PC-9 (cell line): ENCODE results near the gene FUBP3. TPM values are rescaled to one million over a fixed set of nuclear protein-coding genes. Genes with fewer than 3 reads are reported as not detected.

Experiments
- BruUV-seq: library from RNA; stranded (reverse); fragments of 400-500 nt; replicated peaks from 2 replicates; lab custom pipeline; 2021; lab: Mats Ljungman, UMichigan
- CTCF ChIA-PET: fragments of 300-600 bp; sonication (Branson Sonifier 250); formaldehyde crosslinking; loops from one replicate; lab custom pipeline; 2022; ENCODE audit warnings: antibody characterized with exemption; lab: Charles Lee
- POLR2A ChIA-PET: fragments of 300-600 bp; sonication (Branson Sonifier 250); formaldehyde crosslinking; loops from one replicate; lab custom pipeline; 2022; ENCODE audit warnings: antibody characterized with exemption; ENCODE audit not compliant: unreplicated experiment; lab: Charles Lee
- DNase-seq, 2 experiments: peaks; one replicate each; pipeline versions ENCODE4 v3.0.0 to v3.0.0-alpha.2; 2015 to 2022; ENCODE audit warnings: mixed read lengths in 1 of 2
- H2AFZ ChIP-seq: fragments of 200-600 bp; sonication (generic); 2 replicates; pipeline ENCODE4 v1.8.1; 2017; ENCODE audit warnings: antibody characterized with exemption
- H3F3A ChIP-seq: fragments of 200-600 bp; sonication (generic); 2 replicates; pipeline ENCODE4 v1.8.1; 2017; ENCODE audit warnings: antibody characterized with exemption, mild to moderate bottlenecking, low read depth; ENCODE audit not compliant: insufficient read depth
- H3K27ac ChIP-seq: fragments of 200-600 bp; sonication (generic); 2 replicates; pipeline ENCODE4 v1.6.1; 2016; ENCODE audit warnings: mixed run types
- H3K27me3 ChIP-seq: fragments of 200-600 bp; sonication (generic); 2 replicates; pipeline ENCODE4 v1.6.1; 2016; ENCODE audit warnings: low read depth, mixed run types; ENCODE audit not compliant: insufficient read depth
- H3K36me3 ChIP-seq: fragments of 200-600 bp; sonication (generic); 2 replicates; pipeline ENCODE4 v1.6.1; 2016; ENCODE audit warnings: low read depth, mixed run types
- H3K4me1 ChIP-seq: fragments of 200-600 bp; sonication (generic); replicated peaks from 2 replicates; pipeline ENCODE4 v1.6.1; 2016; ENCODE audit warnings: mixed run types; ENCODE audit not compliant: insufficient read depth
- H3K4me2 ChIP-seq: fragments of 200-600 bp; sonication (generic); 2 replicates; pipeline ENCODE4 v1.6.1; 2017; ENCODE audit warnings: mixed run types
- H3K4me3 ChIP-seq: fragments of 200-600 bp; sonication (generic); 2 replicates; pipeline ENCODE4 v1.6.1; 2016; ENCODE audit warnings: mixed run types
- H3K79me2 ChIP-seq: fragments of 200-600 bp; sonication (generic); 2 replicates; pipeline ENCODE4 v1.6.1; 2017; ENCODE audit warnings: low read depth, mixed run types
- H3K9me2 ChIP-seq: fragments of 200-600 bp; sonication (generic); 2 replicates; pipeline ENCODE4 v1.8.1; 2017; ENCODE audit warnings: mild to moderate bottlenecking; ENCODE audit not compliant: insufficient read depth
- H3K9me3 ChIP-seq: fragments of 200-600 bp; sonication (generic); 2 replicates; pipeline ENCODE4 v1.8.1; 2016; ENCODE audit warnings: low read depth; ENCODE audit not compliant: insufficient read depth
- H4K20me1 ChIP-seq: fragments of 200-600 bp; sonication (generic); 2 replicates; pipeline ENCODE4 v1.8.1; 2017; ENCODE audit not compliant: insufficient read depth
- EZH2 ChIP-seq: fragments of 200-600 bp; sonication (generic); IDR thresholded peaks from 2 replicates; pipeline ENCODE4 v1.8.0; 2017; ENCODE audit warnings: antibody characterized with exemption, low read depth
- intact Hi-C: fragments of 100-400 bp; cut with micrococcal nuclease; formaldehyde crosslinking; loops from one replicate; pipeline ENCODE4 v1.10.0; 2022; ENCODE audit not compliant: unreplicated experiment
- total RNA-seq: library from RNA; stranded (reverse); gene quantifications from 2 replicates; pipeline ENCODE4 v1.2.3, GENCODE V29; 2021
- TF ChIP-seq, protein P1 (sequence below): fragments of 200-600 bp; sonication (generic); conservative IDR thresholded peaks from 2 replicates; pipeline ENCODE4 v1.6.1; 2017; ENCODE audit warnings: mixed run types, antibody characterized with exemption, mild to moderate bottlenecking, moderate library complexity

FUBP3 gene
- total RNA-seq, 1 experiment from 2014 or later: 75.6 TPM

DNA sequence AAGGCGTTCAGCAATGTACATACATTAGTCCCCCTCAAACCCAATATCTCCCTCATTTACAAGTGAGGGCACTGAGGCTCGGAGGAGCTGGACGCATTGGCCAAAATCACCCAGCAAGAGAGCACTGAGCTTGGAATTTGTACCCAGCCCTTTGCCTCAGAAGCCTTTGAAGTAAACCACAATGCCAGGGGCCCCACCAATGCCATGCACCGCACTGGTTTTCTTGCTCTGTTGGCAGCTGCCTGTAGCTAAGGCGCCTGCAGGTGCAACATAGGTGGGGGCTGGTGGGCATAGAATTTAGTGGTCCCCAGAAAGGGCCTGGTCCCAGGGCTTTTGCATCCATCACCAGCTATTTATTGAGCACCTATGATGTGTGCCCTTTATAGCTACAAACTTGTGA is 37.3 kb upstream of the FUBP3 start:
- H4K20me1 ChIP-seq: no peaks in the 10 kb centered on the region
- TF ChIP-seq, protein P1, sequence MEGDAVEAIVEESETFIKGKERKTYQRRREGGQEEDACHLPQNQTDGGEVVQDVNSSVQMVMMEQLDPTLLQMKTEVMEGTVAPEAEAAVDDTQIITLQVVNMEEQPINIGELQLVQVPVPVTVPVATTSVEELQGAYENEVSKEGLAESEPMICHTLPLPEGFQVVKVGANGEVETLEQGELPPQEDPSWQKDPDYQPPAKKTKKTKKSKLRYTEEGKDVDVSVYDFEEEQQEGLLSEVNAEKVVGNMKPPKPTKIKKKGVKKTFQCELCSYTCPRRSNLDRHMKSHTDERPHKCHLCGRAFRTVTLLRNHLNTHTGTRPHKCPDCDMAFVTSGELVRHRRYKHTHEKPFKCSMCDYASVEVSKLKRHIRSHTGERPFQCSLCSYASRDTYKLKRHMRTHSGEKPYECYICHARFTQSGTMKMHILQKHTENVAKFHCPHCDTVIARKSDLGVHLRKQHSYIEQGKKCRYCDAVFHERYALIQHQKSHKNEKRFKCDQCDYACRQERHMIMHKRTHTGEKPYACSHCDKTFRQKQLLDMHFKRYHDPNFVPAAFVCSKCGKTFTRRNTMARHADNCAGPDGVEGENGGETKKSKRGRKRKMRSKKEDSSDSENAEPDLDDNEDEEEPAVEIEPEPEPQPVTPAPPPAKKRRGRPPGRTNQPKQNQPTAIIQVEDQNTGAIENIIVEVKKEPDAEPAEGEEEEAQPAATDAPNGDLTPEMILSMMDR: no peak
- no peak for TF ChIP-seq EZH2
- H3K27me3 ChIP-seq: no peaks in the 10 kb centered on the region
- H3K4me1 ChIP-seq: peaks cover 6% of the 10 kb centered on the region
- intact Hi-C loops: no loop called here
- no peak for DNase-seq
- CTCF ChIA-PET: interaction anchor here (0.6 kb wide), 1 partner anchor 42 kb away, joined by 3 read pairs; no protein-coding TSS in a partner anchor
- no peaks in the 10 kb centered on the region for H3K9me3 ChIP-seq
- POLR2A ChIA-PET: no interaction called here
- no TSS peak for BruUV-seq
- H3K79me2 ChIP-seq: no peaks in the 10 kb centered on the region
- H2AFZ ChIP-seq: no peak overlapping the region
- H3K9me2 ChIP-seq: no peaks in the 10 kb centered on the region
- H3K4me3 ChIP-seq: no peak overlapping the region
- H3F3A ChIP-seq: peaks cover 21% of the 10 kb centered on the region
- H3K27ac ChIP-seq: no peak overlapping the region
- no peaks in the 10 kb centered on the region for H3K36me3 ChIP-seq
- H3K4me2 ChIP-seq: no peak overlapping the region

DNA sequence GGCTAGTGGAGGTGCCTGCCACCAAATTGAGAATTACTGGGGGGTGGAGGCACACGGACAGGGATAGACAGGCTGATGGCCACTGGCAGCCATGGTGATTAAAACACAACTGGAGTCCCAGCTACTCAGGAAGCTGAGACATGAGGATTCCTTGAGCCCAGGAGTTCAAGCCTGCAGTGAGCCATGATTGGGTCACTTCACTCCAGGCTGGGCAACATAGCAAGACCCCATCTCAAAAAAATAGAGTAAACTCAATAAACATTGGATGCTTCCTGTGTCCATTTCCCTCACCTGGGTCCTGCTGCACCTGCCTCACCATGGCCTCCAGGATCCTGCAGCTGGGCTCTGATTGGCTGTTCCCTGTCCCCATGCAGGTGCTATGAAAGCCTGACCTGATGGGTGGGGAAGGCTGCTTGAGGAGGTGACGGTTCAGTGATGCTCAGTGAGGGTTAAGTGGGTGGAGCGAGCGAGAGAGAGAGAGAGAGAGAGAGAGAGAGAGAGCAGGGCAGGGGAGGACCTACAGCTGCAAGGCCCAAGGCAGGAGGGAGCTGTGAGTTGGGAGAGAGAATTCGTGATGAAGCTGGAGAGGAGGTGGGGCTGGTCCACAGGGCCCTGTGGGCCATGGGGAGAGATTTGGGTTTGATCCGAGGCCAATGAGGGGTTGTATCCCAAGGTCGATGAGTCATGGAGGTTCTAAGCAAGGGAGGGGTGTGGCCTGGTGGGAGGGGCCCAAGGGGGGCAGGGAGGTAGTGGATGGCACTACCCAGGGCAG is 36.7 kb upstream of the FUBP3 start:
- Histone ChIP-seq H2AFZ (no peak overlapping the region), H3K36me3 (no peaks in the 10 kb centered on the region), H3K9me2 (no peaks in the 10 kb centered on the region), H3K4me1 (peaks cover 6% of the 10 kb centered on the region), H3F3A (peaks cover 21% of the 10 kb centered on the region), H3K4me2 (no peak overlapping the region), H3K27ac (no peak overlapping the region), H3K79me2 (no peaks in the 10 kb centered on the region), H3K27me3 (no peaks in the 10 kb centered on the region), H3K9me3 (no peaks in the 10 kb centered on the region), H3K4me3 (no peak overlapping the region), H4K20me1 (no peaks in the 10 kb centered on the region)
- ChIA-PET CTCF (no interaction called here), POLR2A (interaction anchor here (0.6 kb wide), 1 partner anchor 286 kb away, joined by 25 read pairs; no protein-coding TSS in a partner anchor)
- no TSS peak for BruUV-seq
- intact Hi-C loops: no loop called here
- peak in 1 of 2 experiments; percentile 31 for DNase-seq
- TF ChIP-seq EZH2: no peak
- TF ChIP-seq, protein P1: no peak

DNA sequence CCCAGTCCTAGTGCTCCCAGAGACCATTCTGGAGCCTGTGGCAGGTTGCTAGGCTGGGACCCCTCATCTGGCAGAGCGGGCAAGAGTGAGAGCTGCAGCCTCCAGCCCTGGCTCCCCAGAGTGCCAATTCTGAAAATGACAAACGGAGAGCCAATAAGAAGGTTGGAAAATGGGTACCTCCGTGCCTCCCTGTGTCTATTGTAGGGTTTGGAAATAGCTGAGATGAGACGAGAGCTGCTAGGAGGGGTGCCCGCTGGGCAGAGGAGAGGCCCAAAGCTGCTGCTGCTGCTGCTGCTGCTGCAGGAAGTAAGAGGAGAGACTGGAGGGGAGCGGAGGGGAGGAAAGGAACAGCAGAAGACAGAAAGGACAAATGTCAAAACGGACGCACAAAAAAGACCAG is 36.0 kb upstream of the FUBP3 start:
- no peaks in the 10 kb centered on the region for H3K79me2 ChIP-seq
- H3F3A ChIP-seq: peaks cover 18% of the 10 kb centered on the region
- H3K4me3 ChIP-seq: no peak overlapping the region
- no peaks in the 10 kb centered on the region for H3K27me3 ChIP-seq
- H3K9me3 ChIP-seq: no peaks in the 10 kb centered on the region
- no TSS peak for BruUV-seq
- no peak for TF ChIP-seq EZH2
- no peak for DNase-seq
- H3K4me1 ChIP-seq: peaks cover 6% of the 10 kb centered on the region
- no peak overlapping the region for H3K4me2 ChIP-seq
- ChIA-PET POLR2A (interaction anchor here (0.6 kb wide), 1 partner anchor 287 kb away, joined by 25 read pairs; no protein-coding TSS in a partner anchor), CTCF (no interaction called here)
- intact Hi-C loops: no loop called here
- no peaks in the 10 kb centered on the region for H4K20me1 ChIP-seq
- no peak overlapping the region for H2AFZ ChIP-seq
- no peaks in the 10 kb centered on the region for H3K36me3 ChIP-seq
- H3K27ac ChIP-seq: no peak overlapping the region
- no peaks in the 10 kb centered on the region for H3K9me2 ChIP-seq
